Tibial artery (tissue), 4 donors: ENCODE data around the gene FCRL4.

Experiments
- DNase-seq, 2 donors: peaks; one replicate each; pipeline ENCODE4 v3.0.0-alpha.2; 2019
- H3K27ac ChIP-seq, 2 donors: fragments of 200-600 bp; sonication (generic) in 1 of 2; 1 replicate in 1 of 2; 2 replicates in 1 of 2; pipeline ENCODE4 v1.5.1; 2018 to 2019; ENCODE audit warnings: mild to moderate bottlenecking in 1 of 2
- H3K27me3 ChIP-seq, 2 donors: fragments of 200-600 bp; sonication (generic) in 1 of 2; one replicate each; pipeline versions ENCODE4 v1.5.1 to v1.6.0; 2016 to 2019
- H3K36me3 ChIP-seq, 3 donors: fragments of 200-600 bp; sonication (generic) in 2 of 3; one replicate each; pipeline ENCODE4 v1.5.1; 2016 to 2019; ENCODE audit warnings: mild to moderate bottlenecking in 2 of 3
- H3K4me1 ChIP-seq, 4 donors: fragments of 200-600 bp; sonication (generic) in 2 of 4; 1 replicate in 3 of 4; 2 replicates in 1 of 4; pipeline ENCODE4 v1.5.1; 2016 to 2019
- H3K4me3 ChIP-seq, 2 donors: fragments of 200-600 bp; sonication (generic) in 1 of 2; 1 replicate in 1 of 2; 2 replicates in 1 of 2; pipeline ENCODE4 v1.5.1; 2018 to 2019; ENCODE audit warnings: mild to moderate bottlenecking in 2 of 2
- H3K9me3 ChIP-seq, 3 donors: fragments of 200-600 bp; sonication (generic) in 1 of 3; one replicate each; pipeline ENCODE4 v1.5.1; 2016 to 2019
- intact Hi-C: fragments of 100-400 bp; cut with DNase I; formaldehyde crosslinking; loops from one replicate; pipeline ENCODE4 v1.15.0; 2023; ENCODE audit warnings: low total_unique reads
- TF ChIP-seq, protein P1 (sequence below), 2 experiments: fragments of 200-600 bp in 1 of 2; fragments of 450-650 bp in 1 of 2; IDR thresholded peaks; one replicate each; pipeline ENCODE4 v1.5.1; 2017 to 2019; ENCODE audit warnings: antibody characterized with exemption in 2 of 2, mild to moderate bottlenecking in 1 of 2, moderate library complexity in 1 of 2

Gene FCRL4

DNA sequence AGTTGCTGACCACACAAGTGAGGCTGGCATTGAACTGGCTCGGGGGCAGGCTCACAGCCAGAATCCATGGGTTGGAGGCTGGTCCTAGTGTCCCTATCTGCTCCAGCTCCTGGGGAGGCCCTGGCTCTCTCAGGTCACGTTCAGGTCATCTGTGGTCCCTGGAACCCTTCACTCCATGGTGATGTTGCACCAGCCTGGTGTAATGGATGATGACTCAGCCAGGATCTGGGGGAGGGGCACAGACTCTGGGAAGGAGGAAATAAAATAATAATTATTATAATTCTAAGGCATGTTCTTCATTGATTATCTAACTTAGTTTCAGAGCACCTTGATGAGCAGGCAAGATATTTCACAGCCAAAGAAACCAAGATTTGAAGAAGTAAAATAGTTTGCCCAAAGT lies 26.6 kb upstream of the FCRL4 start:
- Histone ChIP-seq H3K4me3 (no peak overlapping the region), H3K27ac (no peak overlapping the region), H3K9me3 (no peaks in the 10 kb centered on the region), H3K36me3 (no peaks in the 10 kb centered on the region), H3K27me3 (no peaks in the 10 kb centered on the region), H3K4me1 (no peaks in the 10 kb centered on the region)
- DNase-seq = no peak
- intact Hi-C loops = no loop called here
- TF ChIP-seq, protein P1, sequence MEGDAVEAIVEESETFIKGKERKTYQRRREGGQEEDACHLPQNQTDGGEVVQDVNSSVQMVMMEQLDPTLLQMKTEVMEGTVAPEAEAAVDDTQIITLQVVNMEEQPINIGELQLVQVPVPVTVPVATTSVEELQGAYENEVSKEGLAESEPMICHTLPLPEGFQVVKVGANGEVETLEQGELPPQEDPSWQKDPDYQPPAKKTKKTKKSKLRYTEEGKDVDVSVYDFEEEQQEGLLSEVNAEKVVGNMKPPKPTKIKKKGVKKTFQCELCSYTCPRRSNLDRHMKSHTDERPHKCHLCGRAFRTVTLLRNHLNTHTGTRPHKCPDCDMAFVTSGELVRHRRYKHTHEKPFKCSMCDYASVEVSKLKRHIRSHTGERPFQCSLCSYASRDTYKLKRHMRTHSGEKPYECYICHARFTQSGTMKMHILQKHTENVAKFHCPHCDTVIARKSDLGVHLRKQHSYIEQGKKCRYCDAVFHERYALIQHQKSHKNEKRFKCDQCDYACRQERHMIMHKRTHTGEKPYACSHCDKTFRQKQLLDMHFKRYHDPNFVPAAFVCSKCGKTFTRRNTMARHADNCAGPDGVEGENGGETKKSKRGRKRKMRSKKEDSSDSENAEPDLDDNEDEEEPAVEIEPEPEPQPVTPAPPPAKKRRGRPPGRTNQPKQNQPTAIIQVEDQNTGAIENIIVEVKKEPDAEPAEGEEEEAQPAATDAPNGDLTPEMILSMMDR (IDR thresholded peaks at IDR 0.05) = no peak

GRCh38 chr1:157622471-157622870 lies 24.6 kb upstream of the FCRL4 start:
- H3K9me3 ChIP-seq = no peaks in the 10 kb centered on the region
- TF ChIP-seq, protein P1 (IDR thresholded peaks at IDR 0.05) = no peak
- no peaks in the 10 kb centered on the region for H3K4me1 ChIP-seq
- no peak for DNase-seq
- no peak overlapping the region for H3K27ac ChIP-seq
- intact Hi-C loops = no loop called here
- no peaks in the 10 kb centered on the region for H3K27me3 ChIP-seq
- H3K36me3 ChIP-seq = no peaks in the 10 kb centered on the region
- H3K4me3 ChIP-seq = no peak overlapping the region

GRCh38 chr1:157618190-157618589 lies 20.3 kb upstream of the FCRL4 start:
- TF ChIP-seq, protein P1 (IDR thresholded peaks at IDR 0.05) = no peak

DNA sequence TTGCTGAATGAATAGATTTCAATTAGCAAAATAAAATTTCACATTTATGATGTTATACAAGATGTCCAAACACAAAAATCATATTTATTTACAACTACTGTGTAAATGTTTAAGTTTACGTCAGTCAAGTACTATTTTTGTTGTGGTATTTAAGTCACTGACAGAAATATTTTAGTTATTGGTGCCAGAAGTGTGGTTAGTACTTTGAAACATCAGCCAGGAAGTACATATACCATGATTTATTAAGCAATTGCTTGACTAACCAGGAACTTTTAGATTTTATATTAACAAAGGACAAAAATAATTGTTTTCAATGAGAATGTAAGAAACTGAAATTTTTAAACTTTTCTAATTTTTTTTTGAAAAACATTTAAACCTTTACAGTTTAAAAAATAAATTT lies 2.4 kb upstream of the FCRL4 start:
- H3K4me1 ChIP-seq = no peaks in the 10 kb centered on the region
- no peak overlapping the region for H3K27ac ChIP-seq
- no peaks in the 10 kb centered on the region for H3K36me3 ChIP-seq
- TF ChIP-seq, protein P1 (IDR thresholded peaks at IDR 0.05) = no peak
- DNase-seq = no peak
- no peaks in the 10 kb centered on the region for H3K27me3 ChIP-seq
- intact Hi-C loops = no loop called here
- H3K9me3 ChIP-seq = no peaks in the 10 kb centered on the region
- no peak overlapping the region for H3K4me3 ChIP-seq

More at GRCh38 chr1:157618190-157618589, 20.3 kb upstream of the FCRL4 start:
- no peak for DNase-seq
- no peaks in the 10 kb centered on the region for H3K9me3 ChIP-seq
- intact Hi-C loops = no loop called here
- no peak overlapping the region for H3K27ac ChIP-seq
- H3K4me3 ChIP-seq = no peak overlapping the region
- H3K36me3 ChIP-seq = no peaks in the 10 kb centered on the region
- H3K27me3 ChIP-seq = peaks cover 0 to 4% of the 10 kb centered on the region in 2 donors
- H3K4me1 ChIP-seq = no peaks in the 10 kb centered on the region

DNA sequence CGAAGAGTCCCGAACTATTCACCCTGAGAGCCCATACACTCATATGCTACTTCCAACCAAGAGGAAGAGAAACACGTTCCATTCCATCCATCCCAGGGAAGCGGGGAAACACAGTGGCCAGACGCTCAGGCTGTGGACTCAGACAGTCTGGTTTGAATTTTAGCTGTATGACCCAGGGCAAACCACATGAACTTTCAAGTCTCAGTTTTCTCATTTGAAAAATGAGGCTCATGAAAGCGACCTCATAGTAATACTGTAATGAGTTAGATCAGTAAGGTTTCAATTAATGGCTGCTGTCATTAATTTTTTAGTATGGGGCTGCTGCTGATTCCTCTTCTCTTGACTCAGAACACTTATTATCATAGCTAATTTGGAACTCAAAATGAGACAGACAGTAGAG lies 1.5 kb downstream of the FCRL4 start:
- no peak overlapping the region for H3K4me3 ChIP-seq
- no peaks in the 10 kb centered on the region for H3K27me3 ChIP-seq
- TF ChIP-seq, protein P1 (IDR thresholded peaks at IDR 0.05) = no peak
- H3K36me3 ChIP-seq = no peaks in the 10 kb centered on the region
- H3K9me3 ChIP-seq = no peaks in the 10 kb centered on the region
- no peak overlapping the region for H3K27ac ChIP-seq
- intact Hi-C loops = no loop called here
- H3K4me1 ChIP-seq = no peaks in the 10 kb centered on the region
- no peak for DNase-seq

DNA sequence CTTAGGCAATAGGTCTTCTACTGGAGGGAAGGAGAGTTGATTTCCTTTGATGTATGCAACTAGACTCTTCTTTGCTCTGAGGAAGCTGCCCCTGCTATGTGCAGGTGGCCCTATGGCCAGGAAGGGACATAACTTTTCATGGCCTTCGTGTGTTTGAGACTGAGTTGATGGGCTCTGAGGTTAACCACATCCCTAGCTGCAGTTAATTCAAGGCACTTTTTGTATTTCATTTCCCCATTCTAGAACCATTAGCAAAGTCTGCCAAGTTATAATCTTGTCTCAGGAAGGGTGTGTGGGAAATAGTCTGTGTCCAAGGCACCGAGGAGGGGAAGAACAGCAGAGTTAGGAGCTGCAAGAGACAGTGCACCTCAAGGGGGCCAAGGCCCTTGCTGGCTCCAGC lies 2.5 kb downstream of the FCRL4 start:
- TF ChIP-seq, protein P1 (IDR thresholded peaks at IDR 0.05) = no peak
- Histone ChIP-seq H3K4me3 (no peak overlapping the region), H3K4me1 (no peaks in the 10 kb centered on the region), H3K36me3 (no peaks in the 10 kb centered on the region), H3K27ac (no peak overlapping the region), H3K9me3 (no peaks in the 10 kb centered on the region), H3K27me3 (no peaks in the 10 kb centered on the region)
- DNase-seq = no peak
- intact Hi-C loops = no loop called here
